A673 (cell line): ENCODE results near the gene ASH1L.
"Not testable (repeated sequence)": the region's sequence is repeated elsewhere in the genome, so short reads cannot be mapped to it uniquely, and the experiment has no call there.

Experiments used
- CTCF ChIP-seq: fragments of 300-800, 200-600 bp; sonication (generic); conservative IDR thresholded peaks from 2 replicates; pipeline ENCODE4 v1.5.1; 2017; ENCODE audit warnings: low read depth, mild to moderate bottlenecking, antibody characterized with exemption, low read length, moderate library complexity, mixed read lengths
- EZH2 ChIP-seq: fragments of 200-600 bp; sonication (generic); IDR thresholded peaks from 2 replicates; pipeline ENCODE4 v1.6.1; 2017; ENCODE audit warnings: borderline replicate concordance, low read depth, mild to moderate bottlenecking, mixed read lengths, antibody characterized with exemption, low read length; ENCODE audit not compliant: poor library complexity, severe bottlenecking

GRCh38 chr1:155433128-155433830 lies 129.3 kb downstream of the ASH1L start:
- not testable (repeated sequence) for TF ChIP-seq CTCF, EZH2
